ENCODE results near the gene ATG16L1. TPM values are rescaled to one million over a fixed set of nuclear protein-coding genes. Genes with fewer than 3 reads are reported as not detected.

ATG16L1 gene
- total RNA-seq, 1 experiment from 2014 or later: 28.1 TPM

GRCh38 chr2:233223059-233223894, 28.2 kb upstream of the ATG16L1 start:
- in situ Hi-C loops (cut with HindIII; ENCODE audit: low pct_unique_long_range_greater_than_20kb, low sequenced_read_pairs): no loop called here
- no peak for DNase-seq (ENCODE audit: low read depth, low spot score)

- no peak for DNase-seq (ENCODE audit: low read depth, low spot score)
- in situ Hi-C loops (cut with HindIII; ENCODE audit: low pct_unique_long_range_greater_than_20kb, low sequenced_read_pairs): no loop called here
These were observed 26.0 kb upstream of the ATG16L1 start for GRCh38 chr2:233225230-233226068.

- in situ Hi-C loops (cut with HindIII; ENCODE audit: low pct_unique_long_range_greater_than_20kb, low sequenced_read_pairs): no loop called here
These were observed 24.9 kb upstream of the ATG16L1 start for GRCh38 chr2:233226511-233227031.

GRCh38 chr2:233227346-233227978, 24.0 kb upstream of the ATG16L1 start:
- in situ Hi-C loops (cut with HindIII; ENCODE audit: low pct_unique_long_range_greater_than_20kb, low sequenced_read_pairs): no loop called here
- no peak for DNase-seq (ENCODE audit: low read depth, low spot score)

More at GRCh38 chr2:233226511-233227031, 24.9 kb upstream of the ATG16L1 start:
- DNase-seq (ENCODE audit: low read depth, low spot score): no peak

GRCh38 chr2:233228376-233228775, 23.1 kb upstream of the ATG16L1 start:
- in situ Hi-C loops (cut with HindIII; ENCODE audit: low pct_unique_long_range_greater_than_20kb, low sequenced_read_pairs): no loop called here
- no peak for DNase-seq (ENCODE audit: low read depth, low spot score)

GRCh38 chr2:233233618-233234230, 17.7 kb upstream of the ATG16L1 start:
- in situ Hi-C loops (cut with HindIII; ENCODE audit: low pct_unique_long_range_greater_than_20kb, low sequenced_read_pairs): no loop called here
- no peak for DNase-seq (ENCODE audit: low read depth, low spot score)

- in situ Hi-C loops (cut with HindIII; ENCODE audit: low pct_unique_long_range_greater_than_20kb, low sequenced_read_pairs): no loop called here
These were observed 17.2 kb upstream of the ATG16L1 start for GRCh38 chr2:233234264-233234663.

GRCh38 chr2:233234996-233235395, 16.5 kb upstream of the ATG16L1 start:
- no peak for DNase-seq (ENCODE audit: low read depth, low spot score)
- in situ Hi-C loops (cut with HindIII; ENCODE audit: low pct_unique_long_range_greater_than_20kb, low sequenced_read_pairs): no loop called here

More at GRCh38 chr2:233234264-233234663, 17.2 kb upstream of the ATG16L1 start:
- no peak for DNase-seq (ENCODE audit: low read depth, low spot score)

GRCh38 chr2:233235977-233236376, 15.5 kb upstream of the ATG16L1 start:
- no peak for DNase-seq (ENCODE audit: low read depth, low spot score)
- in situ Hi-C loops (cut with HindIII; ENCODE audit: low pct_unique_long_range_greater_than_20kb, low sequenced_read_pairs): no loop called here

GRCh38 chr2:233236820-233237589, 14.5 kb upstream of the ATG16L1 start:
- no peak for DNase-seq (ENCODE audit: low read depth, low spot score)
- in situ Hi-C loops (cut with HindIII; ENCODE audit: low pct_unique_long_range_greater_than_20kb, low sequenced_read_pairs): no loop called here

- no peak for DNase-seq (ENCODE audit: low read depth, low spot score)
- in situ Hi-C loops (cut with HindIII; ENCODE audit: low pct_unique_long_range_greater_than_20kb, low sequenced_read_pairs): no loop called here
These were observed 10.6 kb upstream of the ATG16L1 start for GRCh38 chr2:233240897-233241296.

GRCh38 chr2:233241803-233242202, 9.7 kb upstream of the ATG16L1 start:
- no peak for DNase-seq (ENCODE audit: low read depth, low spot score)
- in situ Hi-C loops (cut with HindIII; ENCODE audit: low pct_unique_long_range_greater_than_20kb, low sequenced_read_pairs): no loop called here

GRCh38 chr2:233242231-233242927, 9.1 kb upstream of the ATG16L1 start:
- no peak for DNase-seq (ENCODE audit: low read depth, low spot score)
- in situ Hi-C loops (cut with HindIII; ENCODE audit: low pct_unique_long_range_greater_than_20kb, low sequenced_read_pairs): no loop called here

- no peak for DNase-seq (ENCODE audit: low read depth, low spot score)
- in situ Hi-C loops (cut with HindIII; ENCODE audit: low pct_unique_long_range_greater_than_20kb, low sequenced_read_pairs): no loop called here
These were observed 8.1 kb upstream of the ATG16L1 start for GRCh38 chr2:233243348-233243747.

- in situ Hi-C loops (cut with HindIII; ENCODE audit: low pct_unique_long_range_greater_than_20kb, low sequenced_read_pairs): no loop called here
- DNase-seq (ENCODE audit: low read depth, low spot score): no peak
These were observed 6.7 kb upstream of the ATG16L1 start for GRCh38 chr2:233244818-233245217.

- in situ Hi-C loops (cut with HindIII; ENCODE audit: low pct_unique_long_range_greater_than_20kb, low sequenced_read_pairs): no loop called here
- no peak for DNase-seq (ENCODE audit: low read depth, low spot score)
These were observed 6.1 kb upstream of the ATG16L1 start for GRCh38 chr2:233245406-233245805.

Measured in SK-MEL-5 (cell line).